LNCaP clone FGC (cell line): Measurements from ENCODE around the gene PLXNB2.
"Not testable (repeated sequence)": the region's sequence is repeated elsewhere in the genome, so short reads cannot be mapped to it uniquely, and the experiment has no call there.

Experiments used
- DNase-seq: peaks from one replicate; pipeline ENCODE4 v3.0.0-alpha.2; 2011; ENCODE audit warnings: low read depth
- H3K4me3 ChIP-seq: 2 replicates; pipeline ENCODE4 v1.5.1; 2011; ENCODE audit warnings: mild to moderate bottlenecking, low read depth, low read length, control low read depth
- TF ChIP-seq, protein P1 (sequence below): IDR thresholded peaks from 2 replicates; pipeline ENCODE4 v1.5.1; 2012; ENCODE audit warnings: mild to moderate bottlenecking; ENCODE audit not compliant: control insufficient read depth, insufficient read depth; ENCODE audit errors: extremely low read depth

The PLXNB2 gene

DNA sequence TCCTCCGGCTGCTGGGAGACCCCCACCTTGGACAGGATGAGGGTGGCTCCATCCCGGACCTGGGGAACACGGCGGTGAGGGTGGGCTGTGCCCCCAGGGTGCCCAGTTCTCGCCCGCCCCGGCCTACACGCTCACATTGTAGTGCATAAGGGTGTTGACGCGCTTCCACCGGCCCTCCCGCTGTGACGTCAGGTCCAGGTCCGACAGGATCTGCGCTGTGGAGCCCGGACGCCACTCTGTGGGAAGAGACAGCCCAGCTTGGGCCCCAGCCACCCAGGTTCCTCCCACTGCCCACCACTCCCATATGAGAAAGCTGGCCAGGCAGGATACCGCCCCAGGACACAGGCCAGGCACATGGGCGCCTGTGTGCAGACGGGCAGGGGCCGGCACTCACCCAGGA is 29.0 kb downstream of the PLXNB2 start:
- DNase-seq, result no peak
- TF ChIP-seq, protein P1, sequence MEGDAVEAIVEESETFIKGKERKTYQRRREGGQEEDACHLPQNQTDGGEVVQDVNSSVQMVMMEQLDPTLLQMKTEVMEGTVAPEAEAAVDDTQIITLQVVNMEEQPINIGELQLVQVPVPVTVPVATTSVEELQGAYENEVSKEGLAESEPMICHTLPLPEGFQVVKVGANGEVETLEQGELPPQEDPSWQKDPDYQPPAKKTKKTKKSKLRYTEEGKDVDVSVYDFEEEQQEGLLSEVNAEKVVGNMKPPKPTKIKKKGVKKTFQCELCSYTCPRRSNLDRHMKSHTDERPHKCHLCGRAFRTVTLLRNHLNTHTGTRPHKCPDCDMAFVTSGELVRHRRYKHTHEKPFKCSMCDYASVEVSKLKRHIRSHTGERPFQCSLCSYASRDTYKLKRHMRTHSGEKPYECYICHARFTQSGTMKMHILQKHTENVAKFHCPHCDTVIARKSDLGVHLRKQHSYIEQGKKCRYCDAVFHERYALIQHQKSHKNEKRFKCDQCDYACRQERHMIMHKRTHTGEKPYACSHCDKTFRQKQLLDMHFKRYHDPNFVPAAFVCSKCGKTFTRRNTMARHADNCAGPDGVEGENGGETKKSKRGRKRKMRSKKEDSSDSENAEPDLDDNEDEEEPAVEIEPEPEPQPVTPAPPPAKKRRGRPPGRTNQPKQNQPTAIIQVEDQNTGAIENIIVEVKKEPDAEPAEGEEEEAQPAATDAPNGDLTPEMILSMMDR, result no peak
- no peak overlapping the region for H3K4me3 ChIP-seq

DNA sequence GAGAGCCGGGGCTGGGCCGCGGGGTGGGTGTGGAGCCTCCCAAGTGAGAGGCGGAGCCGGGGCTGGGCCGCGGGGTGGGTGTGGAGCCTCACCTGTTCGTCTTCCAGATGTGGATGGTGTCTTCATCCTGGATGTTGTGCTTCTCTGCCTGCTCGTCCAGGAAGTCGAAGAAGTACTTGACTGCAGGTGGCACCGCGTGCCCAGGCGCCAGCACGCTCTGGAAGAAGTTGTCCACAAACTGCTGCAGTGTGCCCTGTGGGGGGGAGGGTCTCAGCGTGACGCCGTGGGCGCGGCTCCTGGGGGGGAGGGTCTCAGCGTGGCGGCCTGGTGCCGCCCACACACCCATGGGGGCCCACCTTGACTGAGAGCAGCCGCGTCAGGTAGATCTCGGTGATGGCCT is 29.7 kb downstream of the PLXNB2 start:
- TF ChIP-seq, protein P1, result no peak
- H3K4me3 ChIP-seq, result no peak overlapping the region
- DNase-seq, result no peak

- no peak overlapping the region for H3K4me3 ChIP-seq
- TF ChIP-seq, protein P1, result peak; percentile 60
- DNase-seq, result no peak
Observed at GRCh38 chr22:50276143-50276542, 31.3 kb downstream of the PLXNB2 start.

DNA sequence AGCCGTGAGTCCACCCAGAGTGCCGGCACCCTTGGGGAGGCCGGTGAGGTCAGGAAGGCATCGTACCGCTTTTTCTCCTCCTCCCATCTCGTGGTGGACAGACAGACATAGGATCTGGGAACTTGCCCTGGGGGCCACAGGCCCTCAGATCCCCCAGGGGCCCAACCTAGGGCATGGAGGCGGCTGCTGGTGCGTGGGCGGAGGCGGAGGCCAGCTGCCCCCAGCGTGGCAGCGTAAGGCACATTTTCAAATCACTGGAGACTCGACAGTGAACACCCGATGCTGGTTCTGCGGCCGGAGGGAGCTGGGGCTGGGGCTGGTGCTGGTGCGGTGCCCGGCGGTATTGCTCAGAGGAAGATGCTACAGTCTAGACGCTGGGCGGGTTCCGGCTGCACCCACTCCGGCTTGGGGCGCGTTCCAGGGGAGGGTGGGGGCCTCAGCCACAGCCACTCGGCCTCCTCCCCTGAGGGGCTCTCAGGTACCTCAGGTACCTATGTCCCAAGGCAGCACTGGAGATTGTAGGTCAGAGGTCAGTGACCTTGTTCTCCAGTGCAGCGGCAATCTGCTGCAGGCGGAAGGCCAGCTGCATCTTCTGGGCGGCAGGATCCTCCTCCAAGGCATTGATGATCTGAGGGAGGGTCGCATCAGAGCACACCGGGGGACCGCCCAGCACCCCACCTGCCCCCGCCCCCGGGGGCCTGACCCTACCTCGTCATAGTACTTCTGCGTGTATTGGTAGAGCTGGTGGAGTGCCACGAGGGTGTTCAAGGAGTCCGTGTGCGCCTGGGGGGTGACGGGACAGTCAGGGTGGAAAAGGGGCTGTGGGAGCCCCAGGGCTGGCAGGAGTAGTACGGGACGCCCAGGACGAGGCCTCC is 32.0 kb downstream of the PLXNB2 start:
- no peak for DNase-seq
- H3K4me3 ChIP-seq, result no peak overlapping the region
- TF ChIP-seq, protein P1, result no peak

DNA sequence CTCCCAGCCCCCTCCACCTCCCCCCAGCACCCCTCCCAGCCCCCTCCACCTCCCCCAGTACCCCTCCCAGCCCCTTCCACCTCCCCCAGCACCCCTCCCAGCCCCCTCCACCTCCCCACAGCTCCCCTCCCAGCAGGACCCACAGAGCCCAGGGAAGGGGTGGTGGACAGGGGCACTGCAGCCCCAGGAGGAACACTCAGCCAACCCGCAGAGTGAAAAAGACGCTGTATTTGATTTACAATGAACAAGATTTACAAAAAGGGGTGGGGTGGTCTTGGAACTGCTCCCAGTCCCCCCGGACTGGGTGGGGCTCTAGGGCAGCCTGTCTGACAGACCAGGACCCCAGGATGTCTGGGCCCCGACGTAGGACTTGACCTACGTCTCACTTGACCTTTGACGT is 32.7 kb downstream of the PLXNB2 start:
- H3K4me3 ChIP-seq, result no peak overlapping the region
- no peak for DNase-seq
- TF ChIP-seq, protein P1, result no peak

GRCh38 chr22:50274311-50274710 is 33.1 kb downstream of the PLXNB2 start:
- DNase-seq, result no peak
- TF ChIP-seq, protein P1, result peak; percentile 47
- H3K4me3 ChIP-seq, result no peak overlapping the region

GRCh38 chr22:50273781-50274180 is 33.7 kb downstream of the PLXNB2 start:
- not testable (repeated sequence) for H3K4me3 ChIP-seq, DNase-seq

- H3K4me3 ChIP-seq, DNase-seq: not testable (repeated sequence)
Observed at GRCh38 chr22:50273352-50273751, 34.1 kb downstream of the PLXNB2 start.
